HepG2 (cell line): Measurements from ENCODE around the gene PRKG1. TPM values are rescaled to one million over a fixed set of nuclear protein-coding genes. Genes with fewer than 3 reads are reported as not detected.

Experiments
- ATAC-seq: fragments of 200-7000 bp; cut with Tn5 transposase; 3 replicates; pipeline ENCODE4 v1.9.1; 2020; ENCODE audit warnings: mild to moderate bottlenecking, moderate library complexity
- BruUV-seq: library from RNA; stranded (reverse); fragments of 400-500 nt; replicated peaks from 2 replicates; lab custom pipeline; 2021; lab: Mats Ljungman, UMichigan
- CTCF ChIA-PET: fragments of 300-600 bp; formaldehyde crosslinking; extraction: SDS; loops from one replicate; lab custom pipeline; 2021; ENCODE audit warnings: low total read pairs, inconsistent platforms, low intra/inter-chr PET ratio; lab: Yijun Ruan, JAX
- POLR2A ChIA-PET: fragments of 350-600 bp; sonication (Branson Sonifier 250); formaldehyde crosslinking; loops from one replicate; lab custom pipeline; 2020; ENCODE audit warnings: antibody characterized with exemption, inconsistent platforms; lab: Yijun Ruan, JAX
- DNase-seq: peaks from one replicate; pipeline ENCODE4 v3.0.0-alpha.2; 2015; ENCODE audit warnings: low spot score
- FAIRE-seq: peaks from 3 replicates; lab custom pipeline; 2011; peaks lifted over from hg19 to GRCh38; lab: Jason Lieb, UNC
- H2AFZ ChIP-seq: one replicate; pipeline ENCODE4 v1.6.1; 2011; ENCODE audit warnings: low read length, inconsistent platforms
- H3K27ac ChIP-seq: fragments of 300-600 bp; 3 replicates; pipeline ENCODE4 v1.8.0; 2011; ENCODE audit warnings: mixed run types, mild to moderate bottlenecking, mixed read lengths, low read length, inconsistent platforms; ENCODE audit not compliant: insufficient read depth; ENCODE audit errors: extremely low read length
- H3K27me3 ChIP-seq, 2 experiments: fragments of 200-600 bp in 1 of 2; 2 replicates in 1 of 2; 3 replicates in 1 of 2; pipeline versions ENCODE4 v1.6.0 to v1.8.0; 2011; ENCODE audit warnings: low read length in 2 of 2, mild to moderate bottlenecking in 2 of 2, moderate library complexity in 2 of 2, inconsistent platforms in 1 of 2; ENCODE audit not compliant: insufficient read depth in 2 of 2, control insufficient read depth in 1 of 2
- H3K36me3 ChIP-seq, 2 experiments: fragments of 200-600 bp in 1 of 2; replicated peaks in 1 of 2; 2 replicates in 1 of 2; 3 replicates in 1 of 2; pipeline versions ENCODE4 v1.5.1 to v1.8.0; 2011; ENCODE audit warnings: low read length in 2 of 2, inconsistent platforms in 1 of 2; ENCODE audit not compliant: insufficient read depth in 2 of 2, control insufficient read depth in 1 of 2
- H3K4me1 ChIP-seq: 2 replicates; pipeline ENCODE4 v1.5.1; 2012; ENCODE audit warnings: low read length, inconsistent platforms; ENCODE audit not compliant: insufficient read depth
- H3K4me2 ChIP-seq: 2 replicates; pipeline ENCODE4 v1.6.0; 2011; ENCODE audit warnings: low read depth, low read length, inconsistent platforms
- H3K4me3 ChIP-seq, 3 experiments: fragments of 200-600 bp in 1 of 3; sonication (generic), shearing (Covaris generic) in 1 of 3; replicated peaks in 1 of 3; 2 replicates each; pipeline ENCODE4 v1.5.1; 2011 to 2016; ENCODE audit warnings: low read length in 3 of 3, inconsistent platforms in 2 of 3, low read depth in 2 of 3, mild to moderate bottlenecking in 2 of 3, control low read depth in 1 of 3, mixed read lengths in 1 of 3; ENCODE audit not compliant: insufficient read depth in 1 of 3
- H3K79me2 ChIP-seq: one replicate; pipeline ENCODE4 v1.6.1; 2011; ENCODE audit warnings: low read length, inconsistent platforms; ENCODE audit not compliant: insufficient read depth
- H3K9ac ChIP-seq: 2 replicates; pipeline ENCODE4 v1.6.0; 2011; ENCODE audit warnings: mild to moderate bottlenecking, low read depth, low read length, inconsistent platforms; ENCODE audit not compliant: insufficient read depth
- H3K9me3 ChIP-seq: 2 replicates; pipeline ENCODE4 v1.5.1; 2012; ENCODE audit warnings: mild to moderate bottlenecking, low read length
- H4K20me1 ChIP-seq: 2 replicates; pipeline ENCODE4 v1.6.0; 2011; ENCODE audit warnings: inconsistent platforms, mild to moderate bottlenecking, low read length, moderate library complexity; ENCODE audit not compliant: insufficient read depth
- ATF2 ChIP-seq: sonication (generic); formaldehyde crosslinking; IDR thresholded peaks from 2 replicates; pipeline ENCODE4 v1.4.0; 2020; ENCODE audit warnings: missing genetic modification reagents
- BHLHE40 ChIP-seq: IDR thresholded peaks from 2 replicates; pipeline ENCODE4 v1.6.1; 2011; ENCODE audit warnings: low read length, improper control_type of control experiment
- FOXK2 ChIP-seq: fragments of 450-650 bp; IDR thresholded peaks from 2 replicates; pipeline ENCODE4 v1.6.1; 2016
- GPN1 ChIP-seq: sonication (generic); formaldehyde crosslinking; IDR thresholded peaks from 2 replicates; pipeline ENCODE4 v1.5.1; 2020; ENCODE audit warnings: missing genetic modification reagents, borderline replicate concordance
- MAFF ChIP-seq: IDR thresholded peaks from 2 replicates; pipeline ENCODE4 v1.6.1; 2011; ENCODE audit warnings: low read depth, low read length, improper control_type of control experiment
- MAFK ChIP-seq, 2 experiments: IDR thresholded peaks in 1 of 2; conservative IDR thresholded peaks in 1 of 2; 2 replicates each; pipeline ENCODE4 v1.6.1; 2011; ENCODE audit warnings: improper control_type of control experiment in 2 of 2, low read length in 2 of 2
- MLX ChIP-seq: IDR thresholded peaks from 2 replicates; pipeline ENCODE4 v1.6.1; 2016
- ZNF546 ChIP-seq: sonication (generic); formaldehyde crosslinking; conservative IDR thresholded peaks from 2 replicates; pipeline ENCODE4 v1.8.1; 2023; ENCODE audit warnings: mild to moderate bottlenecking, missing genetic modification reagents
- ZNF569 ChIP-seq: sonication (generic); formaldehyde crosslinking; IDR thresholded peaks from 2 replicates; pipeline ENCODE4 v1.5.0; 2020; ENCODE audit warnings: mild to moderate bottlenecking, missing genetic modification reagents, moderate library complexity, borderline replicate concordance
- WGBS: methylation state at CpG from one replicate; pipeline ENCODE4 v1.1.6; 2017; ENCODE audit warnings: low lambda C conversion rate; 5-methylcytosine and 5-hydroxymethylcytosine counted together
- in situ Hi-C: cut with HindIII; loops from 2 replicates; pipeline ENCODE4 v1.10.0; 2017; ENCODE audit warnings: low pct_unique_long_range_greater_than_20kb; ENCODE audit not compliant: extremely low pct_ligation_motif_present
- intact Hi-C: fragments of 100-400 bp; cut with micrococcal nuclease; formaldehyde crosslinking; loops from one replicate; pipeline ENCODE4 v1.10.0; 2022; ENCODE audit not compliant: unreplicated experiment
- polyA plus RNA-seq, 8 experiments: library from polyadenylated mRNA; depleted of rRNA in 3 of 8; stranded (reverse) in 7 of 8; unstranded in 1 of 8; fragments of >200 nt; fragmentation: Illumina TruSeq in 4 of 8; extraction: Trizol in 4 of 8; gene quantifications; 2 replicates each; pipeline versions ENCODE4 v1.2.1 to v1.2.3, GENCODE V29; 2011 to 2016; ENCODE audit warnings: low read depth in 4 of 8, missing spikeins in 1 of 8, mixed read lengths in 1 of 8; ENCODE audit not compliant: insufficient read depth in 1 of 8
- total RNA-seq, 5 experiments: library from RNA; depleted of rRNA; stranded (reverse); fragments of >200 nt; fragmentation: Illumina TruSeq; extraction: Trizol; gene quantifications; 2 replicates each; pipeline ENCODE4 v1.2.3, GENCODE V29; 2016; ENCODE audit warnings: low read depth in 1 of 5
- TF ChIP-seq, protein P1 (sequence below): sonication (generic); formaldehyde crosslinking; IDR thresholded peaks from 2 replicates; pipeline ENCODE4 v1.8.1; 2023; ENCODE audit warnings: mild to moderate bottlenecking, missing genetic modification reagents
- TF ChIP-seq, protein P2 (sequence below), 2 experiments: sonication (generic) in 1 of 2; formaldehyde crosslinking in 1 of 2; IDR thresholded peaks; 2 replicates each; pipeline versions ENCODE4 v1.6.1 to v1.9.0; 2014 to 2022; ENCODE audit warnings: antibody characterized with exemption in 1 of 2, borderline replicate concordance in 1 of 2, inconsistent platforms in 1 of 2, low read depth in 1 of 2, missing genetic modification reagents in 1 of 2

Gene PRKG1
- total and polyA plus RNA-seq, 2 of the 13 experiments (the other 11 are each of a cell fraction or from before 2014, with no cell fraction given) = 0.01 TPM; not detected in 1

- TF ChIP-seq MAFF (peak; percentile 75), GPN1 (CRISPR knock-in tag) (no peak), MAFK (conservative IDR thresholded peaks at IDR 0.05 in 1 of 2, IDR thresholded peaks at IDR 0.05 in 1 of 2; ENCODE audit: low read length in 2 of 2) (peak; percentile 54 to 83), BHLHE40 (no peak), MLX (no peak)
Measured at GRCh38 chr10:51215951-51216834, 141.9 kb downstream of the PRKG1 start (continued).

DNA sequence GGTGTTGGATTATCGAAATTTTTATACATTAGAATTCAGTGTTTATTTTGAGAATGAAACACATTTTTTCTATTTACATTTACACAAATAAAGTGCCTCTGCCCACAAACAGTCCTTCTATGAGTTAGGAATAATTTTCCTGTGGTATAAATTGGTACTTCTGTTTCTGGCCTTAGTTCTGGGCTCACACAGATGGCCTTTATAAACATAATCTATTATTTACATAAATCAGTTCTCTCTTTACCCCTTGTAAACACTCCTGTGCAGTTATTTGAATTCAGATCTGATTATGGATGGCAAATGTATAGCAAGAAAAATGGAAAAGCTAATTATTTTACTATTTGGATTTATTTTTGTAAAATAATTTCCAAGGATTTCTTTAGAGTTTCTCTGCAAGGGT, 143.2 kb downstream of the PRKG1 start:
- Histone ChIP-seq H3K4me1 (no peaks in the 10 kb centered on the region), H3K9me3 (no peaks in the 10 kb centered on the region), H3K36me3 (no peaks in the 10 kb centered on the region), H3K4me3 (no peak overlapping the region), H3K27me3 (no peaks in the 10 kb centered on the region; a peak in 1 of 5 replicates), H3K79me2 (no peaks in the 10 kb centered on the region), H4K20me1 (no peaks in the 10 kb centered on the region), H3K4me2 (no peak overlapping the region), H3K27ac (no peak overlapping the region), H3K9ac (no peak overlapping the region), H2AFZ (no peak overlapping the region)
- TF ChIP-seq ZNF569 (CRISPR knock-in tag) = no peak
- TF ChIP-seq ATF2 (CRISPR knock-in tag) = no peak
- no peak for TF ChIP-seq FOXK2
- TF ChIP-seq, protein P1, sequence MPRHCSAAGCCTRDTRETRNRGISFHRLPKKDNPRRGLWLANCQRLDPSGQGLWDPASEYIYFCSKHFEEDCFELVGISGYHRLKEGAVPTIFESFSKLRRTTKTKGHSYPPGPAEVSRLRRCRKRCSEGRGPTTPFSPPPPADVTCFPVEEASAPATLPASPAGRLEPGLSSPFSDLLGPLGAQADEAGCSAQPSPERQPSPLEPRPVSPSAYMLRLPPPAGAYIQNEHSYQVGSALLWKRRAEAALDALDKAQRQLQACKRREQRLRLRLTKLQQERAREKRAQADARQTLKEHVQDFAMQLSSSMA (CRISPR knock-in tag) = no peak
- TF ChIP-seq, protein P2, sequence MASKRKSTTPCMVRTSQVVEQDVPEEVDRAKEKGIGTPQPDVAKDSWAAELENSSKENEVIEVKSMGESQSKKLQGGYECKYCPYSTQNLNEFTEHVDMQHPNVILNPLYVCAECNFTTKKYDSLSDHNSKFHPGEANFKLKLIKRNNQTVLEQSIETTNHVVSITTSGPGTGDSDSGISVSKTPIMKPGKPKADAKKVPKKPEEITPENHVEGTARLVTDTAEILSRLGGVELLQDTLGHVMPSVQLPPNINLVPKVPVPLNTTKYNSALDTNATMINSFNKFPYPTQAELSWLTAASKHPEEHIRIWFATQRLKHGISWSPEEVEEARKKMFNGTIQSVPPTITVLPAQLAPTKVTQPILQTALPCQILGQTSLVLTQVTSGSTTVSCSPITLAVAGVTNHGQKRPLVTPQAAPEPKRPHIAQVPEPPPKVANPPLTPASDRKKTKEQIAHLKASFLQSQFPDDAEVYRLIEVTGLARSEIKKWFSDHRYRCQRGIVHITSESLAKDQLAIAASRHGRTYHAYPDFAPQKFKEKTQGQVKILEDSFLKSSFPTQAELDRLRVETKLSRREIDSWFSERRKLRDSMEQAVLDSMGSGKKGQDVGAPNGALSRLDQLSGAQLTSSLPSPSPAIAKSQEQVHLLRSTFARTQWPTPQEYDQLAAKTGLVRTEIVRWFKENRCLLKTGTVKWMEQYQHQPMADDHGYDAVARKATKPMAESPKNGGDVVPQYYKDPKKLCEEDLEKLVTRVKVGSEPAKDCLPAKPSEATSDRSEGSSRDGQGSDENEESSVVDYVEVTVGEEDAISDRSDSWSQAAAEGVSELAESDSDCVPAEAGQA (IDR thresholded peaks at IDR 0.05; ENCODE audit: low read depth) = no peak
- TF ChIP-seq, protein P2 (CRISPR knock-in tag; IDR thresholded peaks at IDR 0.05; ENCODE audit: borderline replicate concordance) = no peak
- no peak for TF ChIP-seq ZNF546 (CRISPR knock-in tag)
- BruUV-seq = no TSS peak
- intact Hi-C loops (no loop called here), in situ Hi-C loops (no loop called here)
- ATAC-seq = no peak
- ChIA-PET CTCF (no interaction called here), POLR2A (no interaction called here)
- 0% methylated on average over 1 of the region's 1 CpG for WGBS
- DNase-seq = no peak
- no peak for FAIRE-seq
